Measurements from ENCODE around the gene CFAP65.

DNA sequence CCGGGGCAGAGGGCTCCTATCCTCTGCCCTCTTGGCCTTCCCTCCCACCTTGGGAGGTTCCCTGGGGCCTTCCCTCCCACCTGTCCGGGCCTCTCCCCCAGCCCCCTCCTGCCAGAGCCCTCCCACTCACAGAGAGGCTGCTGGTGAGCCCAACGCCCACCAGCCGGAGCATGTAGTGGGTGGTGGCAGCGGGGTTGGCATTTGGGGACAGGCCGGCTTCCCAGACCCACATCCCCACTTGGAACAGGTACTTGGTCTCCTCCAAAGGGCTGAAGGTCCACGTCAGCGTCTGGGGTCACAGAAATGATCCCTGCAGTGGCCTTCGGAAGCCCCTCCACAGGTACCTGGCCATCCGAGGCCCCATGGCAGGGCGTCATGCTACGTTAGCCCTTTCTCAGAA, 19.3 kb downstream of the CFAP65 start:
- TF ChIP-seq, protein P1, sequence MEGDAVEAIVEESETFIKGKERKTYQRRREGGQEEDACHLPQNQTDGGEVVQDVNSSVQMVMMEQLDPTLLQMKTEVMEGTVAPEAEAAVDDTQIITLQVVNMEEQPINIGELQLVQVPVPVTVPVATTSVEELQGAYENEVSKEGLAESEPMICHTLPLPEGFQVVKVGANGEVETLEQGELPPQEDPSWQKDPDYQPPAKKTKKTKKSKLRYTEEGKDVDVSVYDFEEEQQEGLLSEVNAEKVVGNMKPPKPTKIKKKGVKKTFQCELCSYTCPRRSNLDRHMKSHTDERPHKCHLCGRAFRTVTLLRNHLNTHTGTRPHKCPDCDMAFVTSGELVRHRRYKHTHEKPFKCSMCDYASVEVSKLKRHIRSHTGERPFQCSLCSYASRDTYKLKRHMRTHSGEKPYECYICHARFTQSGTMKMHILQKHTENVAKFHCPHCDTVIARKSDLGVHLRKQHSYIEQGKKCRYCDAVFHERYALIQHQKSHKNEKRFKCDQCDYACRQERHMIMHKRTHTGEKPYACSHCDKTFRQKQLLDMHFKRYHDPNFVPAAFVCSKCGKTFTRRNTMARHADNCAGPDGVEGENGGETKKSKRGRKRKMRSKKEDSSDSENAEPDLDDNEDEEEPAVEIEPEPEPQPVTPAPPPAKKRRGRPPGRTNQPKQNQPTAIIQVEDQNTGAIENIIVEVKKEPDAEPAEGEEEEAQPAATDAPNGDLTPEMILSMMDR (IDR thresholded peaks at IDR 0.05): no peak
- no peak for TF ChIP-seq EZH2 (IDR thresholded peaks at IDR 0.05)

Measured in neural progenitor cell (in vitro differentiated cells).